Heart left ventricle (tissue), 16 donors: ENCODE data around the gene SEMA4F. TPM values are rescaled to one million over a fixed set of nuclear protein-coding genes. Genes with fewer than 3 reads are reported as not detected.

Source experiments
- ATAC-seq, 4 donors: fragments of 200-7000 bp; cut with Tn5 transposase; one replicate each; pipeline ENCODE4 v1.9.1; 2020 to 2022; ENCODE audit warnings: moderate library complexity in 4 of 4, mild to moderate bottlenecking in 3 of 4, moderate number of reproducible peaks in 1 of 4
- DNase-seq, 5 donors: peaks; one replicate each; pipeline ENCODE4 v3.0.0-alpha.2; 2020
- H3K27ac ChIP-seq, 12 donors: fragments of 200-600 bp; sonication (generic) in 4 of 12; one replicate each; pipeline versions ENCODE4 v1.5.0 to v1.8.0; 2016 to 2022; ENCODE audit warnings: mild to moderate bottlenecking in 2 of 12
- H3K27me3 ChIP-seq, 9 donors: fragments of 200-600 bp; sonication (generic) in 2 of 9; one replicate each; pipeline versions ENCODE4 v1.5.1 to v1.8.0; 2016 to 2022; ENCODE audit warnings: mild to moderate bottlenecking in 3 of 9
- H3K36me3 ChIP-seq, 9 donors: fragments of 200-600 bp; sonication (generic) in 2 of 9; one replicate each; pipeline versions ENCODE4 v1.5.0 to v1.8.0; 2018 to 2022; ENCODE audit warnings: mild to moderate bottlenecking in 2 of 9
- H3K4me1 ChIP-seq, 12 donors: fragments of 200-600 bp; sonication (generic) in 4 of 12; one replicate each; pipeline versions ENCODE4 v1.5.0 to v1.8.0; 2016 to 2022; ENCODE audit warnings: mild to moderate bottlenecking in 3 of 12
- H3K4me3 ChIP-seq, 12 donors: fragments of 200-600 bp; sonication (generic) in 4 of 12; one replicate each; pipeline versions ENCODE4 v1.5.0 to v1.8.0; 2017 to 2022; ENCODE audit warnings: mild to moderate bottlenecking in 9 of 12, moderate library complexity in 4 of 12
- H3K9me3 ChIP-seq, 12 donors: fragments of 200-600 bp; sonication (generic) in 4 of 12; one replicate each; pipeline versions ENCODE4 v1.5.0 to v1.8.0; 2016 to 2022; ENCODE audit warnings: mild to moderate bottlenecking in 1 of 12
- POLR2A ChIP-seq, 2 donors: fragments of 450-650 bp; IDR thresholded peaks; one replicate each; pipeline ENCODE4 v1.6.1; 2017; ENCODE audit warnings: antibody characterized with exemption in 2 of 2, mild to moderate bottlenecking in 2 of 2, moderate library complexity in 2 of 2
- WGBS, 4 donors: extraction: QIAGEN DNeasy Blood & Tissue Kit in 2 of 4; methylation state at CpG; one replicate each; pipeline versions ENCODE4 v1.1.5 to v1.1.7; 2013 to 2018; 5-methylcytosine and 5-hydroxymethylcytosine counted together
- intact Hi-C, 10 donors: fragments of 100-400 bp; cut with DNase I; formaldehyde crosslinking; loops; one replicate each; pipeline versions ENCODE4 v1.11.1 to v1.14.2; 2022
- polyA plus RNA-seq, 2 donors: library from polyadenylated mRNA; stranded (reverse); fragments of 200-250 nt; gene quantifications; one replicate each; pipeline ENCODE4 v1.2.3, GENCODE V29; 2013
- total RNA-seq, 9 donors: library from RNA; depleted of rRNA in 2 of 9; stranded (reverse); fragments of >200 nt in 2 of 9; fragmentation: NEBNext Ultra II Directional in 3 of 9; extraction: Animal tissue kit (Norgen Biotek cat#: 25700) in 3 of 9; gene quantifications; one replicate each; pipeline versions ENCODE4 v1.1.0 to v1.2.4, GENCODE V29; 2016 to 2023
- TF ChIP-seq, protein P1 (sequence below), 12 donors: fragments of 200-600 bp; sonication (generic) in 4 of 12; IDR thresholded peaks; one replicate each; pipeline versions ENCODE4 v1.5.0 to v1.8.0; 2018 to 2022; ENCODE audit warnings: antibody characterized with exemption in 12 of 12, mild to moderate bottlenecking in 5 of 12
- donor health status: ischemic (EF 13 %, LVEDD 7.1; RV severe dilation, severe dysfunction).
- donor health status: healthy with polysubstance abuse.
- donor health status: DM: no; HTN: yes; CAD: no.
- donor health status: DM: no; HTN: no; CAD: no.
- donor health status: ischemic (EF 25% LVEDD 6.9; RV normal size, moderate dysfunction).
- donor health status: ischemic (EF 25% LVEDD 5.7; RV mildly dilated, moderate dysfunction).
- donor health status: healthy.
- donor health status: DM: yes; HTN: yes; CAD: no.
- donor health status: ischemic (EF 35%, LVEDD 5.7; RV mildly dilated, moderate dysfunction).
- donor health status: nonischemic (EF 11% LVEDD 7.7; RV severe dilation, severe dysfunction).
- donor health status: DM: yes; HTN: yes; CAD: no.
- donor health status: PGD.
- donor health status: ischemic (EF 29% LVEDD 5.4; RV normal size, mild dysfunction).
- donor health status: nonischemic (EF 23%, LVEDD 6.1; RV moderate dilation, normal function).

Gene SEMA4F
- total and polyA plus RNA-seq, 11 donors: 0.95 to 4.9 (median 3.4) TPM

DNA sequence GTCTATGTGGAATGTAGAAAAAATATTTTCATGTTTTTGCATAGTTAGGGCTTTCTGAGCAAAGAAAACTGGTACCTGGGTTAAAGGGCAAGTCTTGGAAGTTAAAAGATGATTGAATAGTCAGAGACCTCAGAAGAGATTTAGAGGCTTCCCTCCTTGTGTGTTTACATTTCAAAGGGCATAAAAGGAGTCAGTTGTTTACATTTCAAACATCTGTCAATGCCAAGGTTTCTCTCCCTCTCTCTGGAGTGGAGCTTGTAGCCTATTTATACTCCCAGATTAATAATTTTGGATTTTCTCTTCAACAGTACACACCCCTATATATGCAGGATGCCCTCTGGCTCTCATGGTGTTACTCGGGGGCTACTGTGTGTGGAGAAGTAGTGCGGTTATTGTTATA, 14.5 kb upstream of the SEMA4F start:
- no peaks in the 10 kb centered on the region for H3K36me3 ChIP-seq
- H3K27me3 ChIP-seq: peaks cover 0 to 24% (median 0%) of the 10 kb centered on the region in 9 donors
- H3K4me1 ChIP-seq: no peaks in the 10 kb centered on the region
- intact Hi-C loops: no loop called here
- no peak overlapping the region for H3K27ac ChIP-seq
- no peaks in the 10 kb centered on the region for H3K9me3 ChIP-seq
- no peak for ATAC-seq
- no peak overlapping the region for H3K4me3 ChIP-seq
- TF ChIP-seq, protein P1, sequence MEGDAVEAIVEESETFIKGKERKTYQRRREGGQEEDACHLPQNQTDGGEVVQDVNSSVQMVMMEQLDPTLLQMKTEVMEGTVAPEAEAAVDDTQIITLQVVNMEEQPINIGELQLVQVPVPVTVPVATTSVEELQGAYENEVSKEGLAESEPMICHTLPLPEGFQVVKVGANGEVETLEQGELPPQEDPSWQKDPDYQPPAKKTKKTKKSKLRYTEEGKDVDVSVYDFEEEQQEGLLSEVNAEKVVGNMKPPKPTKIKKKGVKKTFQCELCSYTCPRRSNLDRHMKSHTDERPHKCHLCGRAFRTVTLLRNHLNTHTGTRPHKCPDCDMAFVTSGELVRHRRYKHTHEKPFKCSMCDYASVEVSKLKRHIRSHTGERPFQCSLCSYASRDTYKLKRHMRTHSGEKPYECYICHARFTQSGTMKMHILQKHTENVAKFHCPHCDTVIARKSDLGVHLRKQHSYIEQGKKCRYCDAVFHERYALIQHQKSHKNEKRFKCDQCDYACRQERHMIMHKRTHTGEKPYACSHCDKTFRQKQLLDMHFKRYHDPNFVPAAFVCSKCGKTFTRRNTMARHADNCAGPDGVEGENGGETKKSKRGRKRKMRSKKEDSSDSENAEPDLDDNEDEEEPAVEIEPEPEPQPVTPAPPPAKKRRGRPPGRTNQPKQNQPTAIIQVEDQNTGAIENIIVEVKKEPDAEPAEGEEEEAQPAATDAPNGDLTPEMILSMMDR (IDR thresholded peaks at IDR 0.05): no peak
- TF ChIP-seq POLR2A (IDR thresholded peaks at IDR 0.05): no peak
- WGBS, 4 donors: 85 to 93% (median 87%) methylated on average over 2 of the region's 2 CpGs
- DNase-seq: no peak

DNA sequence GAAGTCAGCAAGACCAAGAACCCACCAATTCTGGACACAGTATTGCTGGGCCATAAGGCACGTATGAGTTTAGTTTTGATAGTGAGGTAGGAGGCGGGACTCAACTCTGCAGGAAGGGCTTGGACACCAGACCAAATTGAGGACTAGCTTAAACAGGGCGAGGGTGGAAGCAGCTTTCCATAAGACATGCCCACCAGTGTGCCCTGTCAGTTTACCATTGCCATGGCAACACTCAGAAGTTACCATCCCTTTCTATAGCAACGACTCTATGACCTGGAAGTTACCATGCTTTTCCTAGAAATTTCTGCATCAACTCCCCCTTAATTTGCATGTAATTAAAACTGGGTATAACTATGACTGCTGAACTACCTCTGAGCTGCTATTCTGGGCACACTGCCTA, 8.7 kb upstream of the SEMA4F start:
- H3K36me3 ChIP-seq: no peaks in the 10 kb centered on the region
- ATAC-seq (no peak), DNase-seq (no peak)
- H3K27me3 ChIP-seq: peaks cover 6 to 57% (median 18%) of the 10 kb centered on the region in 9 donors
- no peak overlapping the region for H3K4me3 ChIP-seq
- peaks cover 0 to 7% (median 0%) of the 10 kb centered on the region in 12 donors for H3K4me1 ChIP-seq
- no peak overlapping the region for H3K27ac ChIP-seq
- intact Hi-C loops: no loop called here
- 74 to 77% (median 76%) methylated on average over 4 of the region's 4 CpGs for WGBS, 4 donors
- H3K9me3 ChIP-seq: no peaks in the 10 kb centered on the region
- no peak for TF ChIP-seq POLR2A (IDR thresholded peaks at IDR 0.05)
- TF ChIP-seq, protein P1 (IDR thresholded peaks at IDR 0.05): no peak

DNA sequence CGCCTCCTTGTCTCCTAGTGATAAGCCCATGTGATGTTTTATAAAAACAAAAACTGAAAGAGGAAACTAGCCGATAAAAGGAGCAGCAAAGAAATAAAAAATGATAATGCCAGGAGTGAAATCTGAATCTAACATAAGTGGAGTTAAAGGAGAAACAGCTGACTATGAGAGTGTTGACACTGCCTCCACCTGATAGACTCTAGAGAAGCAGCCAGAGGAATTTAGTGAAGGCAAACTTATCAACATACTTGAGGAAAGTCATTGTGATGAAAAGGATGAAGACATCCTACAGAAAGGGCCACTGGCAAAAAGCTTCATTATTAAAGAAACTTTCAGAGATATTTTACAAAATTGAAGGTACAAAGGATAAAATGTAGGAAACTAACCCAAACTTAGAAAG, 7.8 kb upstream of the SEMA4F start:
- peaks cover 0 to 7% (median 0%) of the 10 kb centered on the region in 12 donors for H3K4me1 ChIP-seq
- H3K27ac ChIP-seq: no peak overlapping the region
- peaks cover 6 to 57% (median 18%) of the 10 kb centered on the region in 9 donors for H3K27me3 ChIP-seq
- H3K36me3 ChIP-seq: no peaks in the 10 kb centered on the region
- no peak for ATAC-seq
- no peak for TF ChIP-seq POLR2A (IDR thresholded peaks at IDR 0.05)
- TF ChIP-seq, protein P1 (IDR thresholded peaks at IDR 0.05): no peak
- no peak overlapping the region for H3K4me3 ChIP-seq
- 36 to 63% (median 56%) methylated on average over 2 of the region's 2 CpGs for WGBS, 4 donors
- intact Hi-C loops: no loop called here
- no peaks in the 10 kb centered on the region for H3K9me3 ChIP-seq
- DNase-seq: no peak

DNA sequence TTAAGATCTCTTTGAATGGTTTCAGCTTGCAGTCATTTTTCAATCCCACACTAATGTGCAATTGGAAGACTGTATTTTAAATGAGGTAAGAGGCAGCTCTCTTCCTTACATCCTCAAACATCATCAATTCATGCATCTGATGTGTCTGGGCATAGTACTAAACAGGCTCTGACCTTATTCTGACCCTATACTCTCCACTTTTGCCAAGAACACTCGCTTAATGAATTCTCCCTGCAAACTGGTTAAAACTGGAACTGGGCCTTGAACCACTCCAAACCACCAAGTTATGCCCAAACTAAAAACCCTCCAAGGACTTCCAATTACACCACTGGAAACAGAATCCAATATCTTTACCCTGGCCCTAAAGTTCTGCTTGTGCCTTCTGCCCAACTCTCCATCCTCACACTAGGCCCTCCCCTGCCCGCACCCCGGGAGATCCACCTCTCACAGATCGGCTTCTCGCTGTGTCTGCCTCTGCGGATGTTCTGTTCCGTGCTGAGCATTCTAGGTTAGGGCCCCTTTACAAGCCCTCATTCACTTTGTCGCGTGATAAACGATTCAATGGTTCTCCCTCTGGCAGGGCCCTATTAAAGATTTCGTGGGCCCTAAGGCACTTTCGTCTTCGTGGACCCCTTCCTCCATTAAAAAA, 7.1 kb upstream of the SEMA4F start:
- WGBS, 4 donors: 94 to 97% (median 96%) methylated on average over 13 of the region's 13 CpGs
- Histone ChIP-seq H3K27me3 (peaks cover 6 to 57% (median 18%) of the 10 kb centered on the region in 9 donors), H3K9me3 (no peaks in the 10 kb centered on the region), H3K4me1 (peaks cover 0 to 7% (median 0%) of the 10 kb centered on the region in 12 donors), H3K4me3 (no peak overlapping the region), H3K36me3 (no peaks in the 10 kb centered on the region), H3K27ac (no peak overlapping the region)
- no peak for ATAC-seq
- no peak for DNase-seq
- intact Hi-C loops: no loop called here
- TF ChIP-seq POLR2A (IDR thresholded peaks at IDR 0.05): no peak
- TF ChIP-seq, protein P1 (IDR thresholded peaks at IDR 0.05): no peak
